H1 (cell line): ENCODE measurements around the gene PAQR4. TPM values are rescaled to one million over a fixed set of nuclear protein-coding genes. Genes with fewer than 3 reads are reported as not detected.

Experiments
- ASH2L ChIP-seq: fragments of 200-600, 300-600 bp; sonication (generic); IDR thresholded peaks from one replicate; pipeline ENCODE4 v1.7.1; 2017; ENCODE audit warnings: low read length
- CBX8 ChIP-seq: fragments of 300-800, 300-1000 bp; sonication (generic); IDR thresholded peaks from 2 replicates; pipeline ENCODE4 v1.7.1; 2016; ENCODE audit warnings: low read depth, low read length, borderline replicate concordance
- PHF8 ChIP-seq: fragments of 200-600 bp; sonication (generic); conservative IDR thresholded peaks from 2 replicates; pipeline ENCODE4 v1.7.1; 2012; ENCODE audit warnings: low read depth, mild to moderate bottlenecking, inconsistent platforms, low read length, moderate library complexity
- POLR2AphosphoS5 ChIP-seq: IDR thresholded peaks from 2 replicates; pipeline ENCODE4 v1.6.1; 2011; ENCODE audit warnings: low read depth, low read length
- SIRT6 ChIP-seq: IDR thresholded peaks from one replicate; pipeline ENCODE4 v1.7.1; 2012; ENCODE audit warnings: low read length, inconsistent platforms
- SUZ12 ChIP-seq: fragments of 200-600 bp; sonication (generic); IDR thresholded peaks from 2 replicates; pipeline ENCODE4 v1.6.1; 2012; ENCODE audit warnings: mild to moderate bottlenecking, inconsistent platforms, low read length, moderate library complexity, mixed read lengths
- TEAD4 ChIP-seq: IDR thresholded peaks from 2 replicates; pipeline ENCODE4 v1.6.1; 2012; ENCODE audit warnings: low read depth, low read length, inconsistent platforms, mixed read lengths
- polyA plus RNA-seq, 7 experiments: library from polyadenylated mRNA; depleted of rRNA in 3 of 7; stranded (reverse) in 5 of 7; unstranded in 2 of 7; fragments of >200 nt in 5 of 7; fragments of 200-250 nt in 2 of 7; gene quantifications; 1 replicate in 5 of 7; 2 replicates in 1 of 7; 4 replicates in 1 of 7; pipeline versions ENCODE4 v1.2.1 to v1.2.3, GENCODE V29; 2011 to 2013; ENCODE audit warnings: missing spikeins in 2 of 7, mixed read lengths in 2 of 7
- total RNA-seq: library from RNA; stranded (reverse); fragmentation: NEBNext Ultra II Directional; extraction: Animal tissue kit (Norgen Biotek cat#: 25700); gene quantifications from 2 replicates; pipeline ENCODE4 v1.2.1, GENCODE V29; 2021
- TF ChIP-seq, protein P1 (sequence below): fragments of 300-600 bp; sonication (generic); IDR thresholded peaks from 2 replicates; pipeline ENCODE4 v1.7.1; 2012; ENCODE audit warnings: low read length, moderate library complexity, mild to moderate bottlenecking, inconsistent platforms; ENCODE audit not compliant: insufficient replicate concordance

PAQR4 gene
- total and polyA plus RNA-seq, 2 of the 8 experiments (the other 6 are each of a cell fraction or from before 2014, with no cell fraction given) = 28.2 to 34.6 TPM

DNA sequence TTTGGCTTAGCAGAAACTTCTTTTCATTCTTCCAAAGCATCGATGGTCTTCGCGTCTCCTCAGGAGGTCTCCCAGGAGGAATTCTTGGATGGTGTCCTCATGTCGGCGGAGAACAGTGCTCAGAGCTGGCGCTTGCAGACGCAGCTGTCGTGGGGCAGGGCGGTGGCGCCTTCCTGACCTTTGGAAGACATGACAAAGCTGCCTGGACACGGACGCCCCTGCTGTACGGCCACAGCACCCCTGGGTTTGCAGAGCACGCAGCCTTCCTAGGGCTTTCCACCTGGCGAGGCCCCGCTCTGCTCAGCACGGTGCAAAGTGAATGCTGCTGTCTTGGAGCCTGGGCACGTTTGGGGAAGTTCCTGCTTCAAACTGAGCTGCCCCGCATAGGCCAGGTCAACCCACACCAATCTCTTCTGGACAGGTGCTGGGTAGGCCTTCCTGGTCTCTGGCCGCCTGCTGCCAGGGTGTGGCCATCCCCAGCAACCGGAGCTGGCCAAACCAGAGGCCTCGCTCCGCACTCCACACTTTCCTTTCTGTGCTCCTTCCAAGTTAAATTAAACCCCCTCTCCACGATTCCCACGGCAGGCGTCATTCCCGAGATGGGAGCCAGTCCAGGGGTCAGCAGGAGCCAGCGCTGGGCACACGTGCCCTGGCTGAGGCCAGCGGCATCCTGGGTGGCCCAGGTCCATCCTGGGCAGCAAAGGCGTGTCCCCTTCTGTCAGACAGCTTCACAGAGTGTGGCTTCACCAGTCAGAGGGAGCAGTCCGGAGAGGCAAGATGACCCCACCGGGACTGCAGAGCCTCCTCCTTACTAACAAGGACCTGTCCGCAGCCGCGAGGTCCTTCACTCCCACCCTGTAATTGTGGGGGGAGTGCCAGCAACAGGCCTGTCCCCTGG, 20.1 kb upstream of the PAQR4 start (continued):
- TF ChIP-seq, protein P1, sequence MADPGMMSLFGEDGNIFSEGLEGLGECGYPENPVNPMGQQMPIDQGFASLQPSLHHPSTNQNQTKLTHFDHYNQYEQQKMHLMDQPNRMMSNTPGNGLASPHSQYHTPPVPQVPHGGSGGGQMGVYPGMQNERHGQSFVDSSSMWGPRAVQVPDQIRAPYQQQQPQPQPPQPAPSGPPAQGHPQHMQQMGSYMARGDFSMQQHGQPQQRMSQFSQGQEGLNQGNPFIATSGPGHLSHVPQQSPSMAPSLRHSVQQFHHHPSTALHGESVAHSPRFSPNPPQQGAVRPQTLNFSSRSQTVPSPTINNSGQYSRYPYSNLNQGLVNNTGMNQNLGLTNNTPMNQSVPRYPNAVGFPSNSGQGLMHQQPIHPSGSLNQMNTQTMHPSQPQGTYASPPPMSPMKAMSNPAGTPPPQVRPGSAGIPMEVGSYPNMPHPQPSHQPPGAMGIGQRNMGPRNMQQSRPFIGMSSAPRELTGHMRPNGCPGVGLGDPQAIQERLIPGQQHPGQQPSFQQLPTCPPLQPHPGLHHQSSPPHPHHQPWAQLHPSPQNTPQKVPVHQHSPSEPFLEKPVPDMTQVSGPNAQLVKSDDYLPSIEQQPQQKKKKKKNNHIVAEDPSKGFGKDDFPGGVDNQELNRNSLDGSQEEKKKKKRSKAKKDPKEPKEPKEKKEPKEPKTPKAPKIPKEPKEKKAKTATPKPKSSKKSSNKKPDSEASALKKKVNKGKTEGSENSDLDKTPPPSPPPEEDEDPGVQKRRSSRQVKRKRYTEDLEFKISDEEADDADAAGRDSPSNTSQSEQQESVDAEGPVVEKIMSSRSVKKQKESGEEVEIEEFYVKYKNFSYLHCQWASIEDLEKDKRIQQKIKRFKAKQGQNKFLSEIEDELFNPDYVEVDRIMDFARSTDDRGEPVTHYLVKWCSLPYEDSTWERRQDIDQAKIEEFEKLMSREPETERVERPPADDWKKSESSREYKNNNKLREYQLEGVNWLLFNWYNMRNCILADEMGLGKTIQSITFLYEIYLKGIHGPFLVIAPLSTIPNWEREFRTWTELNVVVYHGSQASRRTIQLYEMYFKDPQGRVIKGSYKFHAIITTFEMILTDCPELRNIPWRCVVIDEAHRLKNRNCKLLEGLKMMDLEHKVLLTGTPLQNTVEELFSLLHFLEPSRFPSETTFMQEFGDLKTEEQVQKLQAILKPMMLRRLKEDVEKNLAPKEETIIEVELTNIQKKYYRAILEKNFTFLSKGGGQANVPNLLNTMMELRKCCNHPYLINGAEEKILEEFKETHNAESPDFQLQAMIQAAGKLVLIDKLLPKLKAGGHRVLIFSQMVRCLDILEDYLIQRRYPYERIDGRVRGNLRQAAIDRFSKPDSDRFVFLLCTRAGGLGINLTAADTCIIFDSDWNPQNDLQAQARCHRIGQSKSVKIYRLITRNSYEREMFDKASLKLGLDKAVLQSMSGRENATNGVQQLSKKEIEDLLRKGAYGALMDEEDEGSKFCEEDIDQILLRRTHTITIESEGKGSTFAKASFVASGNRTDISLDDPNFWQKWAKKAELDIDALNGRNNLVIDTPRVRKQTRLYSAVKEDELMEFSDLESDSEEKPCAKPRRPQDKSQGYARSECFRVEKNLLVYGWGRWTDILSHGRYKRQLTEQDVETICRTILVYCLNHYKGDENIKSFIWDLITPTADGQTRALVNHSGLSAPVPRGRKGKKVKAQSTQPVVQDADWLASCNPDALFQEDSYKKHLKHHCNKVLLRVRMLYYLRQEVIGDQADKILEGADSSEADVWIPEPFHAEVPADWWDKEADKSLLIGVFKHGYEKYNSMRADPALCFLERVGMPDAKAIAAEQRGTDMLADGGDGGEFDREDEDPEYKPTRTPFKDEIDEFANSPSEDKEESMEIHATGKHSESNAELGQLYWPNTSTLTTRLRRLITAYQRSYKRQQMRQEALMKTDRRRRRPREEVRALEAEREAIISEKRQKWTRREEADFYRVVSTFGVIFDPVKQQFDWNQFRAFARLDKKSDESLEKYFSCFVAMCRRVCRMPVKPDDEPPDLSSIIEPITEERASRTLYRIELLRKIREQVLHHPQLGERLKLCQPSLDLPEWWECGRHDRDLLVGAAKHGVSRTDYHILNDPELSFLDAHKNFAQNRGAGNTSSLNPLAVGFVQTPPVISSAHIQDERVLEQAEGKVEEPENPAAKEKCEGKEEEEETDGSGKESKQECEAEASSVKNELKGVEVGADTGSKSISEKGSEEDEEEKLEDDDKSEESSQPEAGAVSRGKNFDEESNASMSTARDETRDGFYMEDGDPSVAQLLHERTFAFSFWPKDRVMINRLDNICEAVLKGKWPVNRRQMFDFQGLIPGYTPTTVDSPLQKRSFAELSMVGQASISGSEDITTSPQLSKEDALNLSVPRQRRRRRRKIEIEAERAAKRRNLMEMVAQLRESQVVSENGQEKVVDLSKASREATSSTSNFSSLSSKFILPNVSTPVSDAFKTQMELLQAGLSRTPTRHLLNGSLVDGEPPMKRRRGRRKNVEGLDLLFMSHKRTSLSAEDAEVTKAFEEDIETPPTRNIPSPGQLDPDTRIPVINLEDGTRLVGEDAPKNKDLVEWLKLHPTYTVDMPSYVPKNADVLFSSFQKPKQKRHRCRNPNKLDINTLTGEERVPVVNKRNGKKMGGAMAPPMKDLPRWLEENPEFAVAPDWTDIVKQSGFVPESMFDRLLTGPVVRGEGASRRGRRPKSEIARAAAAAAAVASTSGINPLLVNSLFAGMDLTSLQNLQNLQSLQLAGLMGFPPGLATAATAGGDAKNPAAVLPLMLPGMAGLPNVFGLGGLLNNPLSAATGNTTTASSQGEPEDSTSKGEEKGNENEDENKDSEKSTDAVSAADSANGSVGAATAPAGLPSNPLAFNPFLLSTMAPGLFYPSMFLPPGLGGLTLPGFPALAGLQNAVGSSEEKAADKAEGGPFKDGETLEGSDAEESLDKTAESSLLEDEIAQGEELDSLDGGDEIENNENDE = no peak
- TF ChIP-seq SUZ12 (no peak), POLR2AphosphoS5 (no peak), SIRT6 (no peak), ASH2L (no peak), PHF8 (no peak), TEAD4 (no peak), CBX8 (no peak)
